Measurements from ENCODE around the gene FOXO1. TPM values are rescaled to one million over a fixed set of nuclear protein-coding genes. Genes with fewer than 3 reads are reported as not detected.

The FOXO1 gene
- total RNA-seq, 5 donors from 2014 or later (not counting 1 experiment from before 2014, with no cell fraction given) = 73.0 to 89.1 (median 84.5) TPM

DNA sequence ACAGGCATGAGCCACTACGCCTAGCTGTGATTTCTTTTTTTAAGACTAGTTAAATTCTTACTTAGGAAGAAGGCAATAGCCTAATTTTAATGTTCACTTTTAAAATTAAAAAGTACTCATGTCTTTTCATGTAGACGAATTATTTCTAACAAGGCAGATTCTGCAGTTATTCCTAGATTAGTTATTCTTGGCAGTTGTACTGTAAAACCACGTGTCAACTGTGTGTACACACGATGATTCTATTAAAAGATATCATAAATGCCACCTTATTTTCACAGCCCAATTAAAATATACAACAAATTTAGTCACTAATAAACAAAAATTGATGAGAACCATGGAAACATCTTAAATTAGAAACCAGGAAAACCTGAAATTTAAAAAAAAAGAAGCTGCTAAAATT is 10.6 kb upstream of the FOXO1 start:
- Mint-ChIP-seq H3K36me3 (no peaks in the 10 kb centered on the region), H3K9me3 (no peaks in the 10 kb centered on the region), H3K4me1 (peaks cover 7 to 24% (median 21%) of the 10 kb centered on the region in 3 donors), H3K4me3 (no peak overlapping the region), H3K27ac (no peak overlapping the region), H3K27me3 (no peaks in the 10 kb centered on the region)
- H3K27ac ChIP-seq (ENCODE audit: low read length) = no peak overlapping the region
- no peaks in the 10 kb centered on the region for H3K36me3 ChIP-seq (ENCODE audit: control insufficient read depth in 2 of 2, extremely low read depth in 1 of 2, insufficient read depth in 1 of 2, low read length in 1 of 2)
- H3K4me3 ChIP-seq (ENCODE audit: control insufficient read depth in 1 of 2, extremely low read depth in 1 of 2, low read length in 1 of 2) = no peak overlapping the region
- peaks cover 0 to 2% of the 10 kb centered on the region in 2 experiments for H3K4me1 ChIP-seq (ENCODE audit: control insufficient read depth in 1 of 2, extremely low read depth in 1 of 2, insufficient read depth in 2 of 2, low read length in 2 of 2)
- CTCF ChIA-PET = no interaction called here
- no CpG with 5 or more reads among the region's 4 CpGs for WGBS (ENCODE audit: insufficient coverage)
- no peaks in the 10 kb centered on the region for H3K27me3 ChIP-seq (replicated peaks in 1 of 2; ENCODE audit: control insufficient read depth in 2 of 2, extremely low read depth in 1 of 2, insufficient read depth in 2 of 2, low read length in 1 of 2)
- no peak for DNase-seq
- no peak for ATAC-seq (replicated peaks in 1 of 4)
- no peaks in the 10 kb centered on the region for H3K9me3 ChIP-seq
- POLR2A ChIA-PET = interaction anchor here in 1 of 2 donors (0.8 kb wide), 1 partner anchor 8 kb away, joined by 4 read pairs; no protein-coding TSS in a partner anchor

DNA sequence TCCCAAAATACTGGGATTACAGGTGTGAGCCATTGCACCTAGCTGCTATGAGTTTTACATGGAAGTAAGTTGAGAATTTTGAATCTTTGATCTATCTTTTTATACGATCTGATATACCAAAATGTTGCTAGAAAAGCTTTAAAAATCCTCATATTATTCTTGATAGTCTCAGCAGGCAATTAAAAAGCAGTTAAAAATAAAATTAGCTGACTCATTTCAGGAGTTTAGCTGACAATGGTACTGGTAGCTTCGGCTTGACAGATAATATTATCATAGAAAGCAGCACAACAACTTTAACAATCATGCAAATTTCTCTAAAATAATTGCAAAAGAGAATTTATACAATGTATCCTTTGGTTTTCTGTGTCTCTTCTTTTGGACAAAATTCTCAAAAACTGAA is 9.6 kb upstream of the FOXO1 start:
- no peak overlapping the region for H3K27ac ChIP-seq (ENCODE audit: low read length)
- H3K4me1 ChIP-seq (ENCODE audit: control insufficient read depth in 1 of 2, extremely low read depth in 1 of 2, insufficient read depth in 2 of 2, low read length in 2 of 2) = no peaks in the 10 kb centered on the region
- ChIA-PET POLR2A (no interaction called here), CTCF (interaction anchor here in 1 of 2 donors (0.9 kb wide), 1 partner anchor 9 kb away, joined by 3 read pairs; no protein-coding TSS in a partner anchor)
- Mint-ChIP-seq H3K36me3 (no peaks in the 10 kb centered on the region), H3K4me1 (peaks cover 0 to 20% (median 18%) of the 10 kb centered on the region in 3 donors), H3K4me3 (no peak overlapping the region), H3K27me3 (no peaks in the 10 kb centered on the region), H3K9me3 (no peaks in the 10 kb centered on the region), H3K27ac (no peak overlapping the region)
- H3K4me3 ChIP-seq (ENCODE audit: control insufficient read depth in 1 of 2, extremely low read depth in 1 of 2, low read length in 1 of 2) = no peak overlapping the region
- no CpG with 5 or more reads among the region's 2 CpGs for WGBS (ENCODE audit: insufficient coverage)
- no peaks in the 10 kb centered on the region for H3K9me3 ChIP-seq
- no peaks in the 10 kb centered on the region for H3K36me3 ChIP-seq (ENCODE audit: control insufficient read depth in 2 of 2, extremely low read depth in 1 of 2, insufficient read depth in 1 of 2, low read length in 1 of 2)
- DNase-seq (no peak), ATAC-seq (replicated peaks in 1 of 4) (no peak)
- H3K27me3 ChIP-seq (replicated peaks in 1 of 2; ENCODE audit: control insufficient read depth in 2 of 2, extremely low read depth in 1 of 2, insufficient read depth in 2 of 2, low read length in 1 of 2) = no peaks in the 10 kb centered on the region

DNA sequence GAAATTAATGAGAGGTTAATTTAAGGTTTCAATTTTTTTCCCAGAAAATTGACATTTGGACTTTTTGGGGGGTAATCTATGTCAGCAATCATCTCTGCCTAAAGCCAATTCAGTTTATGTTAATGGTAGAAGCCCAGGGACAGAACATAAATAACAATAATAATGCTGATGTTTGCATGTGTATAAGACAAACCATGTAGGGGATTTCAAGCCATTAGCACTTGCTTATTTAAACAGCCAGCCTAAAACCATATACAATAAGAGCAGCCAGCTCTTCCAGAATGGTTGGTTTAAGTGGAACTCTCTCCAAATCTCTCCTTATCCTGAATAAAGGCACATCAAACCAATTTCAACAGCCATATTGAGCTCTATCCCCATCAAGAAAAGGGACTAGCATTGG is 7.0 kb upstream of the FOXO1 start:
- POLR2A ChIA-PET = interaction anchor here in 1 of 2 donors (0.5 to 0.6 kb wide), 2 partner anchors 119 to 734 kb away, joined by 3 read pairs; no protein-coding TSS in a partner anchor
- CTCF ChIA-PET = interaction anchor here (0.7 to 2.7 kb wide), 5 partner anchors 8 to 710 kb away, joined by 3 to 16 read pairs (median 4); no protein-coding TSS in a partner anchor
- no peaks in the 10 kb centered on the region for H3K36me3 Mint-ChIP-seq

DNA sequence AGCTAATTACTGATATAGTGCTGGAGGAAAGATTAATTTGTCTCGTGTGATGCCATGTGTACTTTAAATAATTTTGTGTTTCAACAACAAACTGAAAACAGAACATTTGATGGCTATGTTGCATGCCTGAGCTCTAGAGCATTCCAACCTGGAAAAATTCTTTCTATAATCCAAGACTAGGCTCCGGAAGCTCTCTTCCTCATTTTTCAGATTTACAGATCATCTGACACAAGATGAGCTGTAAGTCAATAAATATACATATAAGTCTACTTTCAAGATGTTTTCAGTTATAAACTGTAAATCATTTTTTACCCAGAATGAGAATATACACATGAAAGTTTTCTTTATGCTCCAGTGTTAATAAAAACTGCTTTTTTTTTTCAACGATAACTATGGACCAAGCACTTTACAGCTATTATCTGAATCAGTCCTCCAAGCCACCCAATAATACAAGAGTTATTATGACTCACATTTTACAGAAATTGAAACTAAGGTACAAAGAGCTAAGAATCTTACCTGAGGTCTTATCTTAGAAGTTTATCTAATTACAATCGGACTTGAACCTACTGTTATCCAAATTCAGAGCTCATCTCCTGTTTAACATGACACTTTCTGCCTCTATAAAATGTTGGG is 6.4 kb upstream of the FOXO1 start:
- H3K9me3 Mint-ChIP-seq = no peaks in the 10 kb centered on the region
- peak overlapping the region; percentile 43 to 50 for H3K27ac Mint-ChIP-seq
- H3K36me3 Mint-ChIP-seq = no peaks in the 10 kb centered on the region
- no CpG with 5 or more reads among the region's 4 CpGs for WGBS (ENCODE audit: insufficient coverage)
- Histone ChIP-seq H3K9me3 (no peaks in the 10 kb centered on the region), H3K36me3 (ENCODE audit: control insufficient read depth in 2 of 2, extremely low read depth in 1 of 2, insufficient read depth in 1 of 2, low read length in 1 of 2) (no peaks in the 10 kb centered on the region), H3K4me1 (ENCODE audit: control insufficient read depth in 1 of 2, extremely low read depth in 1 of 2, insufficient read depth in 2 of 2, low read length in 2 of 2) (peaks cover 2 to 6% of the 10 kb centered on the region in 2 experiments), H3K27ac (ENCODE audit: low read length) (no peak overlapping the region), H3K27me3 (replicated peaks in 1 of 2; ENCODE audit: control insufficient read depth in 2 of 2, extremely low read depth in 1 of 2, insufficient read depth in 2 of 2, low read length in 1 of 2) (no peaks in the 10 kb centered on the region), H3K4me3 (ENCODE audit: control insufficient read depth in 1 of 2, extremely low read depth in 1 of 2, low read length in 1 of 2) (no peak overlapping the region)
- ChIA-PET POLR2A (interaction anchor here in 1 of 2 donors (0.5 to 0.6 kb wide), 3 partner anchors 92 to 733 kb away, joined by 3 read pairs; no protein-coding TSS in a partner anchor), CTCF (interaction anchor here (0.7 to 2.7 kb wide), 5 partner anchors 8 to 710 kb away, joined by 3 to 16 read pairs (median 4); no protein-coding TSS in a partner anchor)
- H3K4me3 Mint-ChIP-seq = no peak overlapping the region
- DNase-seq = no peak
- H3K4me1 Mint-ChIP-seq = peaks cover 8 to 33% (median 29%) of the 10 kb centered on the region in 3 donors
- ATAC-seq (replicated peaks in 1 of 4) = no peak
- no peaks in the 10 kb centered on the region for H3K27me3 Mint-ChIP-seq

More for the DNA sequence above, 7.0 kb upstream of the FOXO1 start:
- Histone ChIP-seq H3K27me3 (replicated peaks in 1 of 2; ENCODE audit: control insufficient read depth in 2 of 2, extremely low read depth in 1 of 2, insufficient read depth in 2 of 2, low read length in 1 of 2) (no peaks in the 10 kb centered on the region), H3K9me3 (no peaks in the 10 kb centered on the region), H3K36me3 (ENCODE audit: control insufficient read depth in 2 of 2, extremely low read depth in 1 of 2, insufficient read depth in 1 of 2, low read length in 1 of 2) (no peaks in the 10 kb centered on the region), H3K27ac (ENCODE audit: low read length) (no peak overlapping the region), H3K4me3 (ENCODE audit: control insufficient read depth in 1 of 2, extremely low read depth in 1 of 2, low read length in 1 of 2) (no peak overlapping the region), H3K4me1 (ENCODE audit: control insufficient read depth in 1 of 2, extremely low read depth in 1 of 2, insufficient read depth in 2 of 2, low read length in 2 of 2) (peaks cover 0 to under 1% of the 10 kb centered on the region in 2 experiments)
- Mint-ChIP-seq H3K9me3 (no peaks in the 10 kb centered on the region), H3K27me3 (no peaks in the 10 kb centered on the region), H3K4me3 (no peak overlapping the region), H3K27ac (peak overlapping the region; percentile 43 to 50), H3K4me1 (peaks cover 2 to 28% (median 24%) of the 10 kb centered on the region in 3 donors)
- ATAC-seq (replicated peaks in 1 of 4) = no peak
- DNase-seq = no peak

DNA sequence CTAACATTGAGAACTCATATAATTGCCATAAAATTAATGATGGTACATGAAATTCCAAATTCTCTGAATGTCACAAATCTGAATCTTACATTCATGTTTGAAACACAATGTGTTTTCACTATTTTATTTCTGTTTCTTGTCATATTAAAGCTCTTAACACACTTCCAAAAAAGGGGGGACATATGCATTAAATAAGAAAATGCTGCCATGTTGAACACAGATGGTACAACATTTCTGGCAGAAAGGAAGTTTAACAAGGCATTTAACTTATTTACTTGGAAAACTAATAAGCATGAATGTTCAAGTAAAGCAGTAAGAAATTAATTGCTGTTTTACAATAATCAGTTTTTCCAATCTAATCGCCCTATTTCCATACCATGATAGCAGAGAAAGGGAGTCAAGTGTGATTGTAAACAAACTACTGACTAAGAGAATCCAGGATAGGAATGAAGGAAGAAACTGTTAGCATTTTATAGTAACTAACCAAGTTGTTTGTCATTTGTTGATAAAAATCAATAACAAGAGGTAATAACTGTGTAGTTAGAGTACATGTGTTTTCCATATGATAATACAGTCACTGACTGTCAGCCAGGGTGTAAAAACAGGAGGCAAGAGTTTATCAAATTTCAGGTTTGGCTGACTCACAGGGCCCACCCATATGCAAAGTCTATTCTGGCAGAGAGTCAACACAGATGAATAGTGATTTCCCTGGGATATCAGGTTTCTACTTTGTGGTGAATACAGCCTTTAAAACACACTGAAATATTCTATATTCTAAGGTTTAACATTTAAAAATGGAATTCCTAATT is 5.7 kb upstream of the FOXO1 start:
- H3K4me1 ChIP-seq (ENCODE audit: control insufficient read depth in 1 of 2, extremely low read depth in 1 of 2, insufficient read depth in 2 of 2, low read length in 2 of 2) = peaks cover 6 to 13% of the 10 kb centered on the region in 2 experiments
- no peak for ATAC-seq (replicated peaks in 1 of 4)
- no peaks in the 10 kb centered on the region for H3K36me3 Mint-ChIP-seq
- no peaks in the 10 kb centered on the region for H3K36me3 ChIP-seq (ENCODE audit: control insufficient read depth in 2 of 2, extremely low read depth in 1 of 2, insufficient read depth in 1 of 2, low read length in 1 of 2)
- POLR2A ChIA-PET = no interaction called here
- H3K9me3 Mint-ChIP-seq = no peaks in the 10 kb centered on the region
- no peaks in the 10 kb centered on the region for H3K9me3 ChIP-seq
- peaks cover 13 to 40% (median 36%) of the 10 kb centered on the region in 3 donors for H3K4me1 Mint-ChIP-seq
- H3K4me3 ChIP-seq (ENCODE audit: control insufficient read depth in 1 of 2, extremely low read depth in 1 of 2, low read length in 1 of 2) = no peak overlapping the region
- no peak overlapping the region for H3K4me3 Mint-ChIP-seq
- peak overlapping the region in 1 of 2 donors; percentile 10 for H3K27ac Mint-ChIP-seq
- CTCF ChIA-PET = interaction anchor here in 1 of 2 donors (0.6 to 2.7 kb wide), 5 partner anchors 9 to 603 kb away, joined by 3 to 16 read pairs (median 4); no protein-coding TSS in a partner anchor
- H3K27me3 ChIP-seq (replicated peaks in 1 of 2; ENCODE audit: control insufficient read depth in 2 of 2, extremely low read depth in 1 of 2, insufficient read depth in 2 of 2, low read length in 1 of 2) = no peaks in the 10 kb centered on the region
- H3K27ac ChIP-seq (ENCODE audit: low read length) = no peak overlapping the region
- WGBS (ENCODE audit: insufficient coverage) = no CpG with 5 or more reads among the region's 1 CpG
- no peak for DNase-seq
- H3K27me3 Mint-ChIP-seq = no peaks in the 10 kb centered on the region

DNA sequence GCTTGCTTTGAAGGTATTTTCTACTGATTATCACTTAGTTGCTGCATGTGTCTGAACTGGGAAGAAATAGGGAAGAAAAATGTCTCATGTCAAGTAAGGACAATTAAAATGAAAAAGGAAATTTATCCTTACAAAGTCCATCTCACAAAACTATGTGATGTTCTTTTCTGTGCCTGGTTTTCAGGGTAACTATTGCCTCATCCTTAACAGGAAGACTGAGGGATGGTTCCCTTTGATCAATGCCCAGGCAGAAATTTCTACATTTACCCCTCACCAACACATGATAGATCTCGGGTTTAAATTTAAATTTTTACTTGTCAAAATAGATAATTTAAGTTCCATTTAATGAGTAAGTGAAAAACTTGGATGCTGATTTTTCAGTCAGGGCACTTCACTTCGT is 3.9 kb upstream of the FOXO1 start:
- H3K4me3 ChIP-seq (ENCODE audit: control insufficient read depth in 1 of 2, extremely low read depth in 1 of 2, low read length in 1 of 2) = no peak overlapping the region
- Mint-ChIP-seq H3K27ac (no peak overlapping the region), H3K4me3 (no peak overlapping the region), H3K27me3 (no peaks in the 10 kb centered on the region), H3K4me1 (peaks cover 13 to 40% (median 36%) of the 10 kb centered on the region in 3 donors), H3K9me3 (no peaks in the 10 kb centered on the region), H3K36me3 (no peaks in the 10 kb centered on the region)
- WGBS (ENCODE audit: insufficient coverage) = no CpG with 5 or more reads among the region's 2 CpGs
- no peak overlapping the region for H3K27ac ChIP-seq (ENCODE audit: low read length)
- ChIA-PET POLR2A (no interaction called here), CTCF (interaction anchor here in 1 of 2 donors (1.0 to 2.3 kb wide), 2 partner anchors 12 to 281 kb away, joined by 3 to 20 read pairs; no protein-coding TSS in a partner anchor)
- no peaks in the 10 kb centered on the region for H3K36me3 ChIP-seq (ENCODE audit: control insufficient read depth in 2 of 2, extremely low read depth in 1 of 2, insufficient read depth in 1 of 2, low read length in 1 of 2)
- no peaks in the 10 kb centered on the region for H3K27me3 ChIP-seq (replicated peaks in 1 of 2; ENCODE audit: control insufficient read depth in 2 of 2, extremely low read depth in 1 of 2, insufficient read depth in 2 of 2, low read length in 1 of 2)
- H3K9me3 ChIP-seq = no peaks in the 10 kb centered on the region
- H3K4me1 ChIP-seq (ENCODE audit: control insufficient read depth in 1 of 2, extremely low read depth in 1 of 2, insufficient read depth in 2 of 2, low read length in 2 of 2) = peaks cover 6 to 13% of the 10 kb centered on the region in 2 experiments
- DNase-seq = no peak
- ATAC-seq (replicated peaks in 1 of 4) = no peak

Measured in T-cell (primary cell).